Osteoblast (primary cell): ENCODE data around the gene GBP6. TPM values are rescaled to one million over a fixed set of nuclear protein-coding genes. Genes with fewer than 3 reads are reported as not detected.
"Not testable (repeated sequence)": the region's sequence is repeated elsewhere in the genome, so short reads cannot be mapped to it uniquely, and the experiment has no call there.

Experiments
- DNase-seq: peaks from one replicate; pipeline ENCODE4 v3.0.0; 2011; ENCODE audit warnings: low spot score, mixed read lengths; ENCODE audit not compliant: insufficient read length; ENCODE audit errors: missing footprints
- H2AFZ ChIP-seq: 2 replicates; pipeline ENCODE4 v1.6.0; 2011; ENCODE audit warnings: mild to moderate bottlenecking, low read length
- H3K27ac ChIP-seq: 2 replicates; pipeline ENCODE4 v1.5.1; 2011; ENCODE audit warnings: mild to moderate bottlenecking, low read depth, low read length, moderate library complexity
- H3K27me3 ChIP-seq: 2 replicates; pipeline ENCODE4 v1.6.0; 2012; ENCODE audit warnings: mild to moderate bottlenecking, control low read depth, inconsistent platforms, low read length, moderate library complexity; ENCODE audit not compliant: insufficient read depth
- H3K36me3 ChIP-seq: 2 replicates; pipeline ENCODE4 v1.5.1; 2011; ENCODE audit warnings: mild to moderate bottlenecking, low read length, control low read depth, moderate library complexity; ENCODE audit not compliant: insufficient read depth
- H3K4me1 ChIP-seq: 2 replicates; pipeline ENCODE4 v1.5.1; 2011; ENCODE audit warnings: mild to moderate bottlenecking, low read length, control low read depth, moderate library complexity; ENCODE audit not compliant: insufficient read depth
- H3K4me2 ChIP-seq: 2 replicates; pipeline ENCODE4 v1.6.0; 2011; ENCODE audit warnings: mild to moderate bottlenecking, low read length; ENCODE audit not compliant: insufficient read depth
- H3K4me3 ChIP-seq: fragments of 200-600 bp; sonication (generic); 3 replicates; pipeline ENCODE4 v1.5.1; 2012; ENCODE audit warnings: mild to moderate bottlenecking, low read length, inconsistent platforms; ENCODE audit not compliant: insufficient read depth
- H3K79me2 ChIP-seq: 2 replicates; pipeline ENCODE4 v1.6.0; 2012; ENCODE audit warnings: mild to moderate bottlenecking, low read length, control low read depth, inconsistent platforms; ENCODE audit not compliant: insufficient read depth
- H3K9me3 ChIP-seq: 2 replicates; pipeline ENCODE4 v1.5.1; 2011; ENCODE audit warnings: low read depth, low read length, control low read depth
- H4K20me1 ChIP-seq: 2 replicates; pipeline ENCODE4 v1.6.0; 2012; ENCODE audit warnings: mild to moderate bottlenecking, low read length, control low read depth; ENCODE audit not compliant: insufficient read depth
- CTCF ChIP-seq: IDR thresholded peaks from 2 replicates; pipeline ENCODE4 v1.5.1; 2011; ENCODE audit warnings: mild to moderate bottlenecking, low read depth, low read length, moderate library complexity; ENCODE audit errors: extremely low read depth
- total RNA-seq: library from RNA; depleted of rRNA; stranded (reverse); fragments of >200 nt; gene quantifications from 2 replicates; pipeline ENCODE4 v1.2.3, GENCODE V29; 2012

The GBP6 gene
- total RNA-seq, 1 donor: not detected

GRCh38 chr1:89369331-89369730, 5.5 kb downstream of the GBP6 start:
- Histone ChIP-seq H3K4me2 (no peak overlapping the region), H4K20me1 (no peaks in the 10 kb centered on the region), H3K36me3 (no peaks in the 10 kb centered on the region), H3K4me1 (no peaks in the 10 kb centered on the region), H3K9me3 (no peaks in the 10 kb centered on the region), H3K27me3 (no peaks in the 10 kb centered on the region), H2AFZ (no peak overlapping the region), H3K79me2 (no peaks in the 10 kb centered on the region), H3K27ac (no peak overlapping the region), H3K4me3 (no peak overlapping the region)
- no peak for DNase-seq
- TF ChIP-seq CTCF: no peak

GRCh38 chr1:89373810-89374209, 10.0 kb downstream of the GBP6 start:
- H3K4me2 ChIP-seq, H4K20me1 ChIP-seq, H3K4me1 ChIP-seq, H3K9me3 ChIP-seq, H3K4me3 ChIP-seq, H3K27ac ChIP-seq, DNase-seq, H3K36me3 ChIP-seq, H3K27me3 ChIP-seq, H2AFZ ChIP-seq, H3K79me2 ChIP-seq: not testable (repeated sequence)

GRCh38 chr1:89378001-89378400, 14.1 kb downstream of the GBP6 start:
- Histone ChIP-seq H3K9me3 (no peaks in the 10 kb centered on the region), H3K4me3 (no peak overlapping the region), H2AFZ (no peak overlapping the region), H3K79me2 (no peaks in the 10 kb centered on the region), H3K4me1 (no peaks in the 10 kb centered on the region), H3K36me3 (no peaks in the 10 kb centered on the region), H3K27me3 (no peaks in the 10 kb centered on the region), H3K27ac (no peak overlapping the region), H3K4me2 (no peak overlapping the region), H4K20me1 (no peaks in the 10 kb centered on the region)
- no peak for DNase-seq
- no peak for TF ChIP-seq CTCF

- Histone ChIP-seq H3K9me3 (no peaks in the 10 kb centered on the region), H3K79me2 (no peaks in the 10 kb centered on the region), H3K27ac (no peak overlapping the region), H4K20me1 (no peaks in the 10 kb centered on the region), H2AFZ (no peak overlapping the region), H3K36me3 (no peaks in the 10 kb centered on the region), H3K4me1 (no peaks in the 10 kb centered on the region), H3K27me3 (no peaks in the 10 kb centered on the region), H3K4me2 (no peak overlapping the region), H3K4me3 (no peak overlapping the region)
- TF ChIP-seq CTCF: no peak
- DNase-seq: no peak
Observed at GRCh38 chr1:89381618-89382017, 17.8 kb downstream of the GBP6 start.
